Measurements from ENCODE around the gene ASAP3. TPM values are rescaled to one million over a fixed set of nuclear protein-coding genes. Genes with fewer than 3 reads are reported as not detected.
A peak's percentile ranks its signal among the peaks of the same experiment; 100 is the strongest.

Gene ASAP3
- total and polyA plus RNA-seq, 2 of the 13 experiments (the other 11 are each of a cell fraction or from before 2014, with no cell fraction given) = 32.6 to 37.0 TPM

- TF ChIP-seq DRAP1 (CRISPR knock-in tag; IDR thresholded peaks at IDR 0.05) = peak; percentile 84
- peak; percentile 34; the same call in 1 of the 2 replicates for TF ChIP-seq RERE (CRISPR knock-in tag; IDR thresholded peaks at IDR 0.05; ENCODE audit: low read depth)
- no peak for TF ChIP-seq ZNF333 (CRISPR knock-in tag; IDR thresholded peaks at IDR 0.05; ENCODE audit: borderline replicate concordance)
- TF ChIP-seq ZNF605 (CRISPR knock-in tag; IDR thresholded peaks at IDR 0.05) = no peak; the same call in 1 of the 2 replicates
- peak; percentile 94 for TF ChIP-seq SAP130 (CRISPR knock-in tag; IDR thresholded peaks at IDR 0.05; ENCODE audit: low read depth)
- no peak for TF ChIP-seq BHLHE40 (IDR thresholded peaks at IDR 0.05; ENCODE audit: low read length)
- TF ChIP-seq ZNF784 (CRISPR knock-in tag; IDR thresholded peaks at IDR 0.05; ENCODE audit: borderline replicate concordance) = no peak
- peak; percentile 75; the same call in 1 of the 2 replicates for TF ChIP-seq MIER3 (CRISPR knock-in tag; IDR thresholded peaks at IDR 0.05; ENCODE audit: borderline replicate concordance)
- no peak for TF ChIP-seq AHR (CRISPR knock-in tag; IDR thresholded peaks at IDR 0.05)
- TF ChIP-seq ZNF12 (CRISPR knock-in tag; IDR thresholded peaks at IDR 0.05) = no peak; the same call in 1 of the 2 replicates
- TF ChIP-seq CENPT (CRISPR knock-in tag; IDR thresholded peaks at IDR 0.05; ENCODE audit: low read depth) = no peak
- no peak for TF ChIP-seq ADNP (CRISPR knock-in tag; IDR thresholded peaks at IDR 0.05)
- TF ChIP-seq ATF2 (CRISPR knock-in tag; IDR thresholded peaks at IDR 0.05) = peak; percentile 57; the same call in 1 of the 2 replicates
- no peak for TF ChIP-seq TBL1XR1 (IDR thresholded peaks at IDR 0.05; ENCODE audit: borderline replicate concordance, low read length, partially characterized antibody)
- no peak for TF ChIP-seq SMAD9 (CRISPR knock-in tag; IDR thresholded peaks at IDR 0.05)
- TF ChIP-seq CCAR2 (optimal IDR thresholded peaks at IDR 0.05; ENCODE audit: low read depth, low read length) = no peak
- no peak for TF ChIP-seq ATF1 (CRISPR knock-in tag; IDR thresholded peaks at IDR 0.05)
- no peak for TF ChIP-seq MTA3 (CRISPR knock-in tag; IDR thresholded peaks at IDR 0.05)
- TF ChIP-seq FOSL2 (CRISPR knock-in tag; IDR thresholded peaks at IDR 0.05) = peak; percentile 66
- TF ChIP-seq KAT8 (CRISPR knock-in tag; IDR thresholded peaks at IDR 0.05) = peak; percentile 75; the same call in 1 of the 2 replicates
- TF ChIP-seq CENPX (CRISPR knock-in tag; IDR thresholded peaks at IDR 0.05) = no peak
- no peak for TF ChIP-seq ARNT (IDR thresholded peaks at IDR 0.05)
These were observed 4.9 kb downstream of the ASAP3 start (continued) for GRCh38 chr1:23478896-23479665.

All from HepG2 (cell line).